GM12891 (cell line): ENCODE measurements around the gene MIA3.

Experiments
- POLR2A ChIP-seq: IDR thresholded peaks from 2 replicates; pipeline ENCODE4 v1.6.1; 2011; ENCODE audit warnings: low read depth, low read length, control low read depth
- POLR2AphosphoS5 ChIP-seq: IDR thresholded peaks from 2 replicates; pipeline ENCODE4 v1.6.1; 2011; ENCODE audit warnings: low read depth, low read length, control low read depth
- POU2F2 ChIP-seq: IDR thresholded peaks from 2 replicates; pipeline ENCODE4 v1.6.1; 2011; ENCODE audit warnings: low read depth, mild to moderate bottlenecking, control low read depth, low read length, moderate library complexity
- TAF1 ChIP-seq: IDR thresholded peaks from 2 replicates; pipeline ENCODE4 v1.6.1; 2011; ENCODE audit warnings: low read depth, low read length, control low read depth

- TF ChIP-seq POLR2A: no peak
- no peak for TF ChIP-seq POU2F2
- TF ChIP-seq TAF1: no peak
- TF ChIP-seq POLR2AphosphoS5: no peak
These were observed 4.9 kb downstream of the MIA3 start for GRCh38 chr1:222622765-222623164.
